Ammon's horn (tissue), 1 donor: ENCODE data around the gene MAP3K20.
A peak's percentile ranks its signal among the peaks of the same experiment; 100 is the strongest.
"Not testable (repeated sequence)": the region's sequence is repeated elsewhere in the genome, so short reads cannot be mapped to it uniquely, and the experiment has no call there.

ENCODE experiments used
- DNase-seq: peaks from one replicate; pipeline ENCODE4 v3.0.0-alpha.2; 2016; ENCODE audit warnings: low spot score

MAP3K20 gene

GRCh38 chr2:173235947-173236803 lies 160.5 kb downstream of the MAP3K20 start:
- no peak for DNase-seq

- DNase-seq, result no peak
These were observed 162.7 kb downstream of the MAP3K20 start for GRCh38 chr2:173238385-173238784.

- no peak for DNase-seq
These were observed 163.2 kb downstream of the MAP3K20 start for GRCh38 chr2:173238831-173239230.

- no peak for DNase-seq
These were observed 164.0 kb downstream of the MAP3K20 start for GRCh38 chr2:173239644-173240043.

- no peak for DNase-seq
These were observed 164.4 kb downstream of the MAP3K20 start for GRCh38 chr2:173240083-173240482.

GRCh38 chr2:173241643-173242042 lies 166.0 kb downstream of the MAP3K20 start:
- DNase-seq, result no peak

GRCh38 chr2:173247156-173247555 lies 171.5 kb downstream of the MAP3K20 start:
- no peak for DNase-seq

- DNase-seq, result no peak
These were observed 172.7 kb downstream of the MAP3K20 start for GRCh38 chr2:173248381-173248780.

GRCh38 chr2:173249661-173250641 lies 174.3 kb downstream of the MAP3K20 start:
- DNase-seq, result peak; percentile 48

GRCh38 chr2:173251225-173251624 lies 175.6 kb downstream of the MAP3K20 start:
- DNase-seq, result no peak

GRCh38 chr2:173252581-173252980 lies 176.9 kb downstream of the MAP3K20 start:
- no peak for DNase-seq

GRCh38 chr2:173254659-173255058 lies 179.0 kb downstream of the MAP3K20 start:
- DNase-seq, result no peak

- DNase-seq, result no peak
These were observed 183.1 kb downstream of the MAP3K20 start for GRCh38 chr2:173258701-173259100.

- DNase-seq, result not testable (repeated sequence)
These were observed 186.7 kb downstream of the MAP3K20 start for GRCh38 chr2:173262356-173262755.

- DNase-seq, result no peak
These were observed 188.5 kb downstream of the MAP3K20 start for GRCh38 chr2:173264151-173264550.

GRCh38 chr2:173264603-173265366 lies 189.1 kb downstream of the MAP3K20 start:
- peak; percentile 54 for DNase-seq

GRCh38 chr2:173271135-173271534 lies 195.5 kb downstream of the MAP3K20 start:
- DNase-seq, result no peak

- no peak for DNase-seq
These were observed 196.2 kb downstream of the MAP3K20 start for GRCh38 chr2:173271825-173272224.

- peak; percentile 3 for DNase-seq
These were observed 197.2 kb downstream of the MAP3K20 start for GRCh38 chr2:173272849-173273248.

GRCh38 chr2:173278794-173279526 lies 203.3 kb downstream of the MAP3K20 start:
- no peak for DNase-seq

GRCh38 chr2:173279527-173279868 lies 203.9 kb downstream of the MAP3K20 start:
- DNase-seq, result no peak
